SU-DHL-6 (cell line): ENCODE results near the gene PLRG1.

Experiments
- EZH2phosphoT487 ChIP-seq: fragments of 200-600 bp; sonication (generic), shearing (Covaris generic); conservative IDR thresholded peaks from 2 replicates; pipeline ENCODE4 v1.6.1; 2018; ENCODE audit warnings: mild to moderate bottlenecking, antibody characterized with exemption, low read length, moderate library complexity, mixed read lengths
- TF ChIP-seq, protein P1 (sequence below): fragments of 200-600 bp; sonication (generic); IDR thresholded peaks from one replicate; pipeline ENCODE4 v1.5.1; 2017; ENCODE audit warnings: antibody characterized with exemption, mild to moderate bottlenecking, low read length, moderate library complexity; ENCODE audit not compliant: insufficient read depth, poor library complexity, severe bottlenecking

DNA sequence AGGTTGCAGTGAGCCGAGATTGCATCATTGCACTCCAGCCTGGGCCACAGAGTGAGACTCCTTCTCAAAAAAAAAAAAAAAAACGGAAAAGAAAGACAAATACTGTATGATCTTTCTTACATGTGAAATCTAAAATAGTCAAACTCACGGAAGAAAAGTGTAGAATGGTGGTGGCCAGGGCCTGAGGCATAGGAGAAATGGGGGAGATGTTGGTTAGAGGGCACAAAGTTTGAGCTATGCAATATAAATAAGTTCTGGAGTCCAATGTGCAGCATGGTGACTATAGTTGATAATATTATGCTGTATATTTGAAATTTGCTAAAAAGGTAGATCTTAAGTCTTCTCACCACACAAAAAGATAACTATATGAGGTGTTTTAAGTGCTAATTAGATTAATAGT is 41.7 kb upstream of the PLRG1 start:
- TF ChIP-seq, protein P1, sequence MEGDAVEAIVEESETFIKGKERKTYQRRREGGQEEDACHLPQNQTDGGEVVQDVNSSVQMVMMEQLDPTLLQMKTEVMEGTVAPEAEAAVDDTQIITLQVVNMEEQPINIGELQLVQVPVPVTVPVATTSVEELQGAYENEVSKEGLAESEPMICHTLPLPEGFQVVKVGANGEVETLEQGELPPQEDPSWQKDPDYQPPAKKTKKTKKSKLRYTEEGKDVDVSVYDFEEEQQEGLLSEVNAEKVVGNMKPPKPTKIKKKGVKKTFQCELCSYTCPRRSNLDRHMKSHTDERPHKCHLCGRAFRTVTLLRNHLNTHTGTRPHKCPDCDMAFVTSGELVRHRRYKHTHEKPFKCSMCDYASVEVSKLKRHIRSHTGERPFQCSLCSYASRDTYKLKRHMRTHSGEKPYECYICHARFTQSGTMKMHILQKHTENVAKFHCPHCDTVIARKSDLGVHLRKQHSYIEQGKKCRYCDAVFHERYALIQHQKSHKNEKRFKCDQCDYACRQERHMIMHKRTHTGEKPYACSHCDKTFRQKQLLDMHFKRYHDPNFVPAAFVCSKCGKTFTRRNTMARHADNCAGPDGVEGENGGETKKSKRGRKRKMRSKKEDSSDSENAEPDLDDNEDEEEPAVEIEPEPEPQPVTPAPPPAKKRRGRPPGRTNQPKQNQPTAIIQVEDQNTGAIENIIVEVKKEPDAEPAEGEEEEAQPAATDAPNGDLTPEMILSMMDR: no peak
- no peak for TF ChIP-seq EZH2phosphoT487
